Measurements from ENCODE around the gene QPCTL.
A peak's percentile ranks its signal among the peaks of the same experiment; 100 is the strongest.

Gene QPCTL

DNA sequence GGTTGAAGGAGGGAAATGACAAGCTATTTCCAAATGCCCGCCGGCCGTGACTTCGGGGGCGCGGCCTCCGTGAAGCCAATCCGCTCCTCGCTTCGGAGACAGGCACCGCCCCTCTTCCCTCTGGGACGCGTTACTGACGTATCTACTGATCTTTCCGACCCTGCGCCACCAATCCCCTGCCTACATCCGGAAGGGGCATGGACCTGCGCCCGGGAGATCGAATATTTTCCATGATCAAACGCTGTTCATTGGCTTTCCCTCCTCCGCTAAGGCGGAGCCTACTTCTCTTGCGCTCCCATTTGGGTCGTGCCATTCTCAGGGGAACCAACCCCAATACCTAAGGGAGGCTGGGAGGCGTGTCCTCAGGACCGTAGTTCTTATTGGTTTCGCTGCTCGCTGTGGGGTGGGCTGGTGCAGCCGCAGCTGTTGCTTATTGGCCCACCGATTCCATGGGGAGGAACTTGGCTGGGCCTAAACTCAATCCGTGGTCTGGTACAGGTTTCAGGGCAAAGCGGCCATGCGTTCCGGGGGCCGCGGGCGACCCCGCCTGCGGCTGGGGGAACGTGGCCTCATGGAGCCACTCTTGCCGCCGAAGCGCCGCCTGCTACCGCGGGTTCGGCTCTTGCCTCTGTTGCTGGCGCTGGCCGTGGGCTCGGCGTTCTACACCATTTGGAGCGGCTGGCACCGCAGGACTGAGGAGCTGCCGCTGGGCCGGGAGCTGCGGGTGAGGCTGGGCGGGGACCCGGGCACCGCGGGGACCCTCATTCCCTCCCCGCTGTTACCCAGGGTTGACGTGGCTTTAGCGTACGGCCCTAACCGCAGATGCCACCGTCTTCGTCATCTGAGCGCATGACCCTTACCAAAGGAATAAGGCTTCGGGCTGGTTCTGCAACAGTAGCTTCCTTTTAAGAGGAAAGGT lies at the start of gene QPCTL:
Gene QPCTL, plus strand, starts transcription at position 480 of the 919 bp plus-strand sequence. Its CDS starts 38 bp downstream, at position 518.
- no peaks in the 10 kb centered on the region for H3K9me3 ChIP-seq (ENCODE audit: control insufficient read depth, insufficient read depth, low read length)
- peaks cover 46% of the 10 kb centered on the region for H3K36me3 ChIP-seq (ENCODE audit: control insufficient read depth, insufficient read depth, low read length)
- H3K4me3 ChIP-seq (ENCODE audit: low read depth, low read length): peak within 1 kb of the TSS; percentile 86
- peak within 1 kb of the TSS; percentile 95 for H3K27ac ChIP-seq (ENCODE audit: low read depth, low read length)
- peak within 1 kb of the TSS; percentile 85 for H3K9ac ChIP-seq (ENCODE audit: low read depth, low read length)
- H3K27me3 ChIP-seq (ENCODE audit: control insufficient read depth, insufficient read depth, low read length): no peaks in the 10 kb centered on the region
- H3K4me1 ChIP-seq (ENCODE audit: control insufficient read depth, insufficient read depth, low read length): 0 out of 2 replicates have a peak, but pooled peaks cover 4% of the 10 kb centered on the region

DNA sequence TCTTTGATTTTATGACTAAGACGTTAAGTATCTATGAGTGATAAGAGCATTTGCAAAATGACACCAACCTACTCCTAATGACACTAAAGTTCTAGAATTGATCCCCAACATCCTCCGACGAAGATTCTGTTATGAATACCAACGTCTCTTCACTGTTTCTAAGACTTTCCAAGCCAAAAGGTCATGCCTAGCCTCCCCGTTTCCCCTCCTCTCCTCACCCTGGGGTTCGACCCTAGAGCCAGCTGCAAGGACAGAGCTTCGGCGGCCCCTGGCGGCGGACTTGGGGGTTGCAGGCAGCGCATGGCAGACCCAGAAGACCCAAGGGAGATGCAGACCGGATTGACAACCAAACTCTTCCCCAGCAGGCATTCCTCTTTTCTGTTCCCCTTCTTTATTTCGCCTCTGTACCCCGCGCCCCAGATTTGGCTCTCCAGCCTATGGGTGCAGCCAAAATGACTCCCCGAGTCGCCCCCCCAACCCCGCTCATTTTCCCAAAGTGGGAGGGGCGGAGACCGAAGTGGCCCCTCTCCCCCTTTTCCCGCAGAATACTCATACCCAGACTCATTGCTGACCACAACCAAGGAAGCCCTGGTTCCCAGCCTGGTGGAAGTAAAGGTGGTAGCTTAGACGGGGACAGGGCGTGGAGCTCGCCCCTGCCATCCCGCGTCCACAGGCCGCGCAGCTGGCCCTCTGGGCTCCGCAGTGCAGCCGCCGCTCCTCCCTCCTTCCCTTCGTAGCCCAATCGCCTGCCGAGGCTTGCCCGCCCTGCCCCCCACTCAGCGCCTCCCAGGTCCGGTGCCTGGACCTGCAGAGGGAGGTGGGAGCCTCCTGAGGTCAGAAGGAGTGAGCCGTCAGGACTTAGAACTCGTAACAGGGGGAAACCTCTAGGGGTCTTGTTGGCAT lies 49.2 kb upstream of the QPCTL start:
- Histone ChIP-seq H3K4me3 (ENCODE audit: low read depth, low read length) (peak overlapping the region; percentile 85), H3K9ac (ENCODE audit: low read depth, low read length) (no peak overlapping the region), H3K9me3 (ENCODE audit: control insufficient read depth, insufficient read depth, low read length) (no peaks in the 10 kb centered on the region), H3K27me3 (ENCODE audit: control insufficient read depth, insufficient read depth, low read length) (no peaks in the 10 kb centered on the region), H3K4me1 (ENCODE audit: control insufficient read depth, insufficient read depth, low read length) (peaks cover 20% of the 10 kb centered on the region), H3K27ac (ENCODE audit: low read depth, low read length) (peak overlapping the region; percentile 35), H3K36me3 (ENCODE audit: control insufficient read depth, insufficient read depth, low read length) (no peaks in the 10 kb centered on the region)

DNA sequence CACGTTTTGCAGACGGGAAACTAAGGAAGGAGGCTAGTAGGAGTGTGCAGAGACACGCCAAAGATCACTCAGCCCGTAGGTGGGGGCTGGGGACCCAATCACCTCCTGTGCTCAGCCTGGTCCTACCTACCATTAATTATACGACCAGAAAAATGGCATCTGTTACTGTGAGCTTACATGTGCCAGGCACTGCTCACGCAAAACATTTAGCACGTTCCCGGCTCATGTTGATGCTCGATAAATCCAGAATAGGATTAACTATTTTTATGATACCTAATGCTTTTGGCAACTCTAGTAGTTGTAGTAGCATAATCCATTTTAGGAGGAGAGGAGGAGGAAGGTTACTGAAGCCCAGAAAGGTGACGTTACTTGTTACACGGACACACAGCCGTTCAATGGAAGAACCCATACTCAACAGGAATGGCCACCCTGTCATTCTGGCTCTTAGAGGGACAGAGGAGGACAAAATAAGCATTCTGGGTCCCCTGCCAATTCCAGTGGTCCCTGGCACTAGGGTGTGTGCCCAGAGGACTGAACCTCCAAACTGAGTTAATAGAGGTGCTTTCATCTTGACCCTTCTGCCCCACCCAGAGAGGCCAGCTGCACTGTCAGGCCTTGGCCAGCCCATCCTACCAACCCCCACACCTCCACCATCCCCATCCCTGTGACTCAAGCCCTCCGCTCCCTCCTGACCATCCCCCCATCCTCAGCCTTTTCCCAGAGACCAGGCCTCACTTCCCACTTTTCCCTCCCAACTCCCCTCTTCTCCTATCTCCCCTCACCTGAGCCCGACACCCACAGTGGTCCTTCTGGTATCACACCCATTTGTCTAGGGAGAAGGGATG lies 48.3 kb upstream of the QPCTL start:
- peak overlapping the region; percentile 85 for H3K4me3 ChIP-seq (ENCODE audit: low read depth, low read length)
- H3K9me3 ChIP-seq (ENCODE audit: control insufficient read depth, insufficient read depth, low read length): no peaks in the 10 kb centered on the region
- H3K27ac ChIP-seq (ENCODE audit: low read depth, low read length): peak overlapping the region; percentile 35
- peaks cover 17% of the 10 kb centered on the region for H3K4me1 ChIP-seq (ENCODE audit: control insufficient read depth, insufficient read depth, low read length)
- H3K36me3 ChIP-seq (ENCODE audit: control insufficient read depth, insufficient read depth, low read length): no peaks in the 10 kb centered on the region
- no peaks in the 10 kb centered on the region for H3K27me3 ChIP-seq (ENCODE audit: control insufficient read depth, insufficient read depth, low read length)
- no peak overlapping the region for H3K9ac ChIP-seq (ENCODE audit: low read depth, low read length)

DNA sequence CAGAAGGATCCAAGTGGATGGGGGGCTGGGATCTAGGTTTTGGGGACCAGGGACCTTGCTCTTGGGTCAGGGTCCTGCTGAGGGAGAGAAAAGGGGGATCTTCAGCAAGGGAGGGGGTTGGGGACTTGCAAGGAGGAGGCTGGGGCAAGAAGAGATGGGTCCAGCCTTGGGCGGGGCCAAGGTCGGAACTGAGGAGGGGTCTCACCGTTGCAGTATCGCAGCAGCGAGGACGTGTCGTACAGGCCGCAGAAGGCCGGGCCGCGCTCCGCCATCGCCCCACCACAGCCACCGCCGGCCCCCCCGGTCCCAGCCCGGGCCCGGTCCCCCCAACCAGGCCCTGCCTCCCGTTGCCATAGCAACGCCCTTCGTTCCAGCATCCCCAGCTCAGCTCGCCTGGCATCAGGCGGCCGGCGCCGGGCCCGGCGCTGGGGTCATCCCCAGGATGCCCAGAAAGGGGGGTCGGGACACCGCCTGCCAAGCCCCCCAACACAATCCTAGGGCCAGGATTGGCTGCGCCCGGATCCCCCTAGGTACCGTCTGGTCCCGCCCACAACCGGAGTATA lies 47.3 kb upstream of the QPCTL start:
- H3K36me3 ChIP-seq (ENCODE audit: control insufficient read depth, insufficient read depth, low read length): no peaks in the 10 kb centered on the region
- H3K27me3 ChIP-seq (ENCODE audit: control insufficient read depth, insufficient read depth, low read length): no peaks in the 10 kb centered on the region
- peaks cover 17% of the 10 kb centered on the region for H3K4me1 ChIP-seq (ENCODE audit: control insufficient read depth, insufficient read depth, low read length)
- H3K9ac ChIP-seq (ENCODE audit: low read depth, low read length): no peak overlapping the region
- H3K4me3 ChIP-seq (ENCODE audit: low read depth, low read length): peak overlapping the region; percentile 60; the same call in 1 of the 2 replicates
- H3K27ac ChIP-seq (ENCODE audit: low read depth, low read length): no peak overlapping the region
- no peaks in the 10 kb centered on the region for H3K9me3 ChIP-seq (ENCODE audit: control insufficient read depth, insufficient read depth, low read length)

DNA sequence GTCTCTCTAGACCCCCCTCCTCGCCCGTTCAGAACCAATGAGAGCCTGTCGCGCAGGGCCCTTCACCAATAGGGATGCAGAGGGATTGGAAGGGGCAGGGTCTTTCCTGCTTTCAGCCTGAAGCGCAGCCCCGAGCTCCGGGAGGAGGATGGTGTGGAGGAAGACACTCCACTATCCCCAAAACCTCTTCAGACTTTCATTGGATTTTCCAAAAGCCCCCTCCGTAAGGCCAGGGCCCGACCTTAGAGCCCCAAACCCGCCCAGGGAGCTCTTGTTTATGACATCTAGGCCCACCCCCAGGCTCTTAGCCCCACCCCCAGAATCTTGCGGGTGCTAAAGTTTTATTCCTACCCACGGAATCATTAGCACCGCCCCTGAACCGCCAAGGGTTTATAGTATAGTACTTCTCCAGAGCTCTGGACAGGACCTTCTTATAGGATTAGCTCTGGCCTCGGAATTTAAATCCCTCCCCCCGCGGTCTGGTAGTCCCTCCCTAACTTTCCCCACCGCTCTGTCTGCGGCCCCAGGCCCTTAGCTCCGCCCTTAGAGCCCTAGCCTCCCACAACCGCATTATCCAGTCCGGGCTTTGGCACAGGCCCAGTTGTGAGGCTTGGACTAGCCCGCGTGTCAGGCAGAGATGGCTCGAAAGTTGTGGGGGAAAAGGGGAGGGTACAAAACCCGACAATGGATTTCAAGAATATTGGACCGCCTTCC lies 46.7 kb upstream of the QPCTL start:
- no peaks in the 10 kb centered on the region for H3K36me3 ChIP-seq (ENCODE audit: control insufficient read depth, insufficient read depth, low read length)
- no peaks in the 10 kb centered on the region for H3K9me3 ChIP-seq (ENCODE audit: control insufficient read depth, insufficient read depth, low read length)
- peaks cover 17% of the 10 kb centered on the region for H3K4me1 ChIP-seq (ENCODE audit: control insufficient read depth, insufficient read depth, low read length)
- H3K27ac ChIP-seq (ENCODE audit: low read depth, low read length): no peak overlapping the region
- H3K9ac ChIP-seq (ENCODE audit: low read depth, low read length): no peak overlapping the region
- no peaks in the 10 kb centered on the region for H3K27me3 ChIP-seq (ENCODE audit: control insufficient read depth, insufficient read depth, low read length)
- H3K4me3 ChIP-seq (ENCODE audit: low read depth, low read length): peak overlapping the region; percentile 60

DNA sequence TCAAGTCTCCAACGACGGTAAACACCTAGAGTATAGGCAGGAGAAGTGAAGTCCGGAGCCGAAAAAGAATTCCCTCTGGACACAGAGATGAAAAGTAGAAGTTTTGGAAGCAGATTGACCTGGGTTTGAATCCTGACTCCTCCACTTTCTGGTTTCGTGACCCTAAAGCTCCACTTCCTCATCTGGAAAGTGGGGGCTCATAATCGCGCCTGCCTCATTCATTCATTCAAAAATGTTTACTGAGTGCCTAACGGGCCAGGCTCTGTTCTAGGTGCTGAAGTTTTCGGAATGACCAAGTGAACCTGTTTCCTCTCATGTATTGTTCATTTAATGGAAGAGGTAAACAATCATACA lies 46.1 kb upstream of the QPCTL start:
- H3K9me3 ChIP-seq (ENCODE audit: control insufficient read depth, insufficient read depth, low read length): no peaks in the 10 kb centered on the region
- H3K27me3 ChIP-seq (ENCODE audit: control insufficient read depth, insufficient read depth, low read length): no peaks in the 10 kb centered on the region
- peaks cover 17% of the 10 kb centered on the region for H3K4me1 ChIP-seq (ENCODE audit: control insufficient read depth, insufficient read depth, low read length)
- H3K27ac ChIP-seq (ENCODE audit: low read depth, low read length): no peak overlapping the region
- no peak overlapping the region for H3K9ac ChIP-seq (ENCODE audit: low read depth, low read length)
- H3K36me3 ChIP-seq (ENCODE audit: control insufficient read depth, insufficient read depth, low read length): no peaks in the 10 kb centered on the region
- peak overlapping the region; percentile 60 for H3K4me3 ChIP-seq (ENCODE audit: low read depth, low read length)

DNA sequence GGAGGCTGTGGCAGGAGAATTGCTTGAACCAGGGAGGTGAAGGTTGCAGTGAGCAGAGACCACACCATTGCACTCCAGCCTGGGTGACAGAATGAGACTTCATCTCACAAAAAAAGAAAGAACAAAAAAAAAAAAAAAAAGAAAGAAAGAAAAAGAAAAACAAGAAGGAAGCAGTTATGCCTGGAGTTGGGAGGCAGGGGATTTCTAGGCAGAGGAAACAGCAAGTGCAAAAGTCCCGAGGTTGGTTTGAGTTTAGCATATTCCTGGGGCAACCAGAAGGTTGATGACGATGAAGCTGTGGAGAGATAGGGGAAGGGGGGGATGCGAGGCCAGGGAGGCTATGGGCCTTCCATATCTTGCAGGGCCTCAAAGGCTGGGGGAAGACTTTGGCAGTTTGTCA lies 41.7 kb upstream of the QPCTL start:
- Histone ChIP-seq H3K4me3 (ENCODE audit: low read depth, low read length) (no peak overlapping the region), H3K9ac (ENCODE audit: low read depth, low read length) (no peak overlapping the region), H3K9me3 (ENCODE audit: control insufficient read depth, insufficient read depth, low read length) (no peaks in the 10 kb centered on the region), H3K36me3 (ENCODE audit: control insufficient read depth, insufficient read depth, low read length) (no peaks in the 10 kb centered on the region), H3K27ac (ENCODE audit: low read depth, low read length) (no peak overlapping the region), H3K27me3 (ENCODE audit: control insufficient read depth, insufficient read depth, low read length) (no peaks in the 10 kb centered on the region), H3K4me1 (ENCODE audit: control insufficient read depth, insufficient read depth, low read length) (0 out of 2 replicates have a peak, but pooled peaks cover 5% of the 10 kb centered on the region)

DNA sequence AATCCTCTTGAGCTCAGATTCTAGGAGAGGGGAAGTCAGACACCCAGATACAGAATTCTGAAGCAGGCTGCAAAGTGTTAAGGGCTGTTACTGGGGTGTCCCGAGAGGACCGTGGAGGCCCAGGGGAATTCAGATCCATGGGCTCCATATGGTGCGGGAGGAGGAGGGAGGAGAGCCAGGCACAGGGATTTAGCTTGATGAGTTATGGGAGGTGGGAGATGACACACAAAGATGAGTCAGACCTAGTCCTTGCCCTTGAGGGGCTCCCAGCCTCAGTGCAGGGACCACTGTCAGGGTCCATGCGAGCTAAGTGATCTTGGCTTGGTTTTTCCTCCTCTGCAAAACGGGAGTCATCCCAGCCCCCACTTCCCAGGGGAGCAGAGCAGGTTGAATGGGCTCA lies 38.8 kb upstream of the QPCTL start:
- Histone ChIP-seq H3K9me3 (ENCODE audit: control insufficient read depth, insufficient read depth, low read length) (no peaks in the 10 kb centered on the region), H3K27me3 (ENCODE audit: control insufficient read depth, insufficient read depth, low read length) (no peaks in the 10 kb centered on the region), H3K4me1 (ENCODE audit: control insufficient read depth, insufficient read depth, low read length) (no peaks in the 10 kb centered on the region), H3K9ac (ENCODE audit: low read depth, low read length) (no peak overlapping the region), H3K36me3 (ENCODE audit: control insufficient read depth, insufficient read depth, low read length) (no peaks in the 10 kb centered on the region), H3K4me3 (ENCODE audit: low read depth, low read length) (no peak overlapping the region), H3K27ac (ENCODE audit: low read depth, low read length) (no peak overlapping the region)

DNA sequence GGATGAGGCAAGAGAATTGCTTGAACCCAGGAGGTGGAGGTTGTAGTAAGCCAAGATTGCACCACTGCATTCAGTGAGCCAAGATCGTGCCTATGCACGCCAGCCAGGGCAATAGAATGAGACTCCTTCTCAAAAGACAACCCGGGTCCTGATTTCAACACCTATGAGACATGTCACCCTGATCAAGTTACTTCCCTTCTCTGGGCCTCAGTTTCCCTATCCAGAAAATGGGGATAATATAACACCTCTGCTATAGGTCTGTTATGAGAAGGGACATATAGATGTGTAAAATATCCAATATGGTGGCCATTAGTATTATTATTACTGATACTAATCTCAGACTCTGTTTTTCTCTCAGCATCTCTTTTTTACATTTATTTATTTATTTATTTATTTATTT lies 37.4 kb upstream of the QPCTL start:
- no peak overlapping the region for H3K9ac ChIP-seq (ENCODE audit: low read depth, low read length)
- no peak overlapping the region for H3K4me3 ChIP-seq (ENCODE audit: low read depth, low read length)
- no peaks in the 10 kb centered on the region for H3K27me3 ChIP-seq (ENCODE audit: control insufficient read depth, insufficient read depth, low read length)
- H3K27ac ChIP-seq (ENCODE audit: low read depth, low read length): no peak overlapping the region
- H3K9me3 ChIP-seq (ENCODE audit: control insufficient read depth, insufficient read depth, low read length): no peaks in the 10 kb centered on the region
- no peaks in the 10 kb centered on the region for H3K4me1 ChIP-seq (ENCODE audit: control insufficient read depth, insufficient read depth, low read length)
- no peaks in the 10 kb centered on the region for H3K36me3 ChIP-seq (ENCODE audit: control insufficient read depth, insufficient read depth, low read length)

Measured in HUES48 (cell line).